ENCODE measurements around the gene RBM20. TPM values are rescaled to one million over a fixed set of nuclear protein-coding genes. Genes with fewer than 3 reads are reported as not detected.

Gene RBM20
- total and polyA plus RNA-seq, 10 of the 15 experiments (the other 5 are each of a cell fraction or from before 2014, with no cell fraction given), result 0.04 to 0.26 (median 0.15) TPM

- TF ChIP-seq ZNF207 (IDR thresholded peaks at IDR 0.05; ENCODE audit: borderline replicate concordance), result no peak; the same call in 1 of the 2 replicates
- TF ChIP-seq PML (IDR thresholded peaks at IDR 0.05; ENCODE audit: low read length), result peak; percentile 90
- TF ChIP-seq NR2C1 (IDR thresholded peaks at IDR 0.05), result peak; percentile 62
- TF ChIP-seq RELB (IDR thresholded peaks at IDR 0.05; ENCODE audit: low read depth), result peak; percentile 98
- peak; percentile 100 for TF ChIP-seq ZNF217 (IDR thresholded peaks at IDR 0.05)
- no peak for TF ChIP-seq BCLAF1 (IDR thresholded peaks at IDR 0.05)
- TF ChIP-seq WRNIP1 (IDR thresholded peaks at IDR 0.05; ENCODE audit: borderline replicate concordance, low read depth, low read length), result no peak
- no peak for TF ChIP-seq ZBTB33 (IDR thresholded peaks at IDR 0.05)
- TF ChIP-seq RFX5 (IDR thresholded peaks at IDR 0.05; ENCODE audit: low read depth, low read length), result no peak
- no peak for TF ChIP-seq HDAC2 (IDR thresholded peaks at IDR 0.05)
- TF ChIP-seq RAD21 (IDR thresholded peaks at IDR 0.05; ENCODE audit: insufficient read depth, low read depth, low read length), result no peak
- peak; percentile 100 for TF ChIP-seq STAT3 (IDR thresholded peaks at IDR 0.05; ENCODE audit: low read depth, low read length)
- TF ChIP-seq USF2 (IDR thresholded peaks at IDR 0.05; ENCODE audit: borderline replicate concordance, low read depth, low read length), result no peak
- TF ChIP-seq NR2C2 (IDR thresholded peaks at IDR 0.05; ENCODE audit: borderline replicate concordance, control insufficient read depth, insufficient read length, low read depth), result no peak
- peak; percentile 99 for TF ChIP-seq TBL1XR1 (IDR thresholded peaks at IDR 0.05; ENCODE audit: low read depth, low read length)
- TF ChIP-seq CREM (IDR thresholded peaks at IDR 0.05; ENCODE audit: low read depth), result peak; percentile 97
- TF ChIP-seq TCF7 (IDR thresholded peaks at IDR 0.05; ENCODE audit: borderline replicate concordance), result peak; percentile 94
- TF ChIP-seq ATF2 (IDR thresholded peaks at IDR 0.05; ENCODE audit: low read length), result peak; percentile 100
- TF ChIP-seq BRCA1 (IDR thresholded peaks at IDR 0.05; ENCODE audit: low read depth, low read length), result no peak
- peak; percentile 72 for TF ChIP-seq TCF12 (IDR thresholded peaks at IDR 0.05; ENCODE audit: low read depth, low read length)
- TF ChIP-seq SREBF1 (IDR thresholded peaks at IDR 0.05; ENCODE audit: low read length), result peak; percentile 91
- peak; percentile 82; the same call in 1 of the 2 replicates for TF ChIP-seq ESRRA (IDR thresholded peaks at IDR 0.05; ENCODE audit: low read length)
These were observed 130.2 kb downstream of the RBM20 start (continued) for GRCh38 chr10:110774069-110775019.

All from GM12878 (cell line).